Small intestine (tissue), 7 donors: ENCODE data around the gene GGA2. TPM values are rescaled to one million over a fixed set of nuclear protein-coding genes. Genes with fewer than 3 reads are reported as not detected.
"Not testable (repeated sequence)": the region's sequence is repeated elsewhere in the genome, so short reads cannot be mapped to it uniquely, and the experiment has no call there.

ENCODE experiments used
- DNase-seq, 2 donors: peaks; one replicate each; pipeline versions ENCODE4 v3.0.0 to v3.0.0-alpha.2; 2013
- FAIRE-seq: peaks from 2 replicates; lab custom pipeline; 2012; peaks lifted over from hg19 to GRCh38; lab: Jason Lieb, UNC
- H3K27ac ChIP-seq, 3 donors: one replicate each; pipeline ENCODE4 v1.5.1; 2013; ENCODE audit warnings: low read length in 2 of 3, mild to moderate bottlenecking in 2 of 3, control low read depth in 1 of 3, inconsistent platforms in 1 of 3, low read depth in 1 of 3, moderate library complexity in 1 of 3
- H3K27me3 ChIP-seq, 3 donors: one replicate each; pipeline ENCODE4 v1.6.1; 2013; ENCODE audit warnings: low read length in 3 of 3, inconsistent platforms in 1 of 3; ENCODE audit not compliant: control insufficient read depth in 3 of 3, insufficient read depth in 3 of 3
- H3K36me3 ChIP-seq, 3 donors: one replicate each; pipeline ENCODE4 v1.6.1; 2013; ENCODE audit warnings: low read length in 3 of 3, inconsistent platforms in 1 of 3, low read depth in 1 of 3, mild to moderate bottlenecking in 1 of 3, moderate library complexity in 1 of 3; ENCODE audit not compliant: control insufficient read depth in 3 of 3, insufficient read depth in 2 of 3
- H3K4me1 ChIP-seq, 3 donors: one replicate each; pipeline ENCODE4 v1.6.1; 2013; ENCODE audit warnings: low read length in 2 of 3, inconsistent platforms in 1 of 3, low read depth in 1 of 3, mild to moderate bottlenecking in 1 of 3, moderate library complexity in 1 of 3; ENCODE audit not compliant: control insufficient read depth in 3 of 3, insufficient read depth in 2 of 3
- H3K4me3 ChIP-seq, 3 donors: one replicate each; pipeline ENCODE4 v1.5.1; 2013; ENCODE audit warnings: low read length in 3 of 3, control low read depth in 1 of 3, inconsistent platforms in 1 of 3, low read depth in 1 of 3, mild to moderate bottlenecking in 1 of 3, moderate library complexity in 1 of 3
- H3K9me3 ChIP-seq, 2 donors: one replicate each; pipeline ENCODE4 v1.6.1; 2013; ENCODE audit warnings: low read depth in 1 of 2, low read length in 1 of 2; ENCODE audit not compliant: control insufficient read depth in 2 of 2, insufficient read depth in 1 of 2
- whole genome bisulfite sequencing, 3 donors: extraction: QIAGEN DNeasy Blood & Tissue Kit; methylation state at CpG; one replicate each; pipeline ENCODE4 v1.1.7; 2013; 5-methylcytosine and 5-hydroxymethylcytosine counted together
- polyA plus RNA-seq, 4 donors: library from polyadenylated mRNA; stranded (reverse) in 3 of 4; unstranded in 1 of 4; fragments of 200-250 nt in 3 of 4; fragments of 120-200 nt in 1 of 4; gene quantifications; one replicate each; pipeline versions ENCODE4 v1.2.1 to v1.2.3, GENCODE V29; 2013
- donor health status: healthy with polysubstance abuse.
- donor health status: control.
- donor health status: control.
- donor health status: Bipolar disorder and iron deficiency.
- donor health status: healthy.

Gene GGA2
- polyA plus RNA-seq, 4 donors = 9.2 to 107 (median 11.1) TPM

- not testable (repeated sequence) for FAIRE-seq, H3K9me3 ChIP-seq, DNase-seq, H3K27ac ChIP-seq, H3K4me1 ChIP-seq, H3K4me3 ChIP-seq, H3K27me3 ChIP-seq
- peaks cover 13 to 37% (median 15%) of the 10 kb centered on the region in 3 donors for H3K36me3 ChIP-seq
- WGBS, 3 donors = 96 to 97% (median 97%) methylated on average over 7 of the region's 7 CpGs
Observed at GRCh38 chr16:23437542-23437941, 72.8 kb downstream of the GGA2 start.

- 87 to 98% (median 93%) methylated on average over 4 of the region's 4 CpGs for WGBS, 3 donors
- Histone ChIP-seq H3K36me3 (peaks cover 11 to 32% (median 13%) of the 10 kb centered on the region in 3 donors), H3K27me3 (no peaks in the 10 kb centered on the region), H3K4me1 (no peaks in the 10 kb centered on the region), H3K9me3 (no peaks in the 10 kb centered on the region), H3K4me3 (no peak overlapping the region), H3K27ac (no peak overlapping the region)
- FAIRE-seq (no peak), DNase-seq (no peak)
Observed at GRCh38 chr16:23436951-23437350, 73.3 kb downstream of the GGA2 start.

DNA sequence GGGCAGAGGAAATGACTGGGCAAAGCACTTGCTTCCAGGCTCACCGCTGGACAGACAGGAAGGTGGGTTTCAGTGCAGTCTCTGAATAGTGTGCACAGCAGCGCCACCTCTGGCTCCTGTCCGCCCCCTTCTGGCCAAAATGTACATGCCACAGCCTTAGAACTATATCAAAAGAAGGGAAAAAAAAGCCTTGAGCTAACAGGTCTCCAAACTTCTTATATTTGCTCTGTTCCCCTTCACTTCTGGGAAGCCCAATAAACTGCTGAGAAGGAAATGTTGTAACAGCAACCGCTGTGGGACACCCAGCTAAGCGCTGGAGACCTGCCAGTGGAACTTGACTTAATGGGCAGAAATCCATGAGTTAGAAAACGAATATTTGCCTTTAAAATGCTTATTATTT is 74.8 kb downstream of the GGA2 start:
- DNase-seq (peak; percentile 42 to 64), FAIRE-seq (no peak)
- WGBS, 3 donors = 45 to 47% (median 47%) methylated on average over 6 of the region's 6 CpGs
- peaks cover 10 to 36% (median 15%) of the 10 kb centered on the region in 3 donors for H3K36me3 ChIP-seq
- no peak overlapping the region for H3K4me3 ChIP-seq
- no peaks in the 10 kb centered on the region for H3K9me3 ChIP-seq
- H3K27ac ChIP-seq = no peak overlapping the region
- H3K27me3 ChIP-seq = no peaks in the 10 kb centered on the region
- no peaks in the 10 kb centered on the region for H3K4me1 ChIP-seq

DNA sequence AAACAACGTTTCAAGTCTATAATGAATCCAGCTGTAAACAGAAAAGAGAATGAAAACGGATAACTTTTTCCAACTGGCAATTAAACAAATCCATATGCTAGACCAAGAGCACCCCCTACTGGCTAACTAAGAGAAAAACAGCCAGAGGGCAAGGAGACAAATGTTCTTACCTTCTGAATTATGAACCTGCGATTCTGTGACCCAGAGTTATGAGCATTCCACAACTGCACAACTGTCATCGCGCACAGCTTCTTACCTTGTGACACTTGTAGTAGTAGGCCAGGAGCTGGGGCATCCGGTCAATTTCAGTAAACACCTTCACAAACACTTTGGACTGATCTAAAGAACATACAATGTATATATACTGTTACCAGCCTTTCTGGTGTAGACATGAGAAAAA is 75.9 kb downstream of the GGA2 start:
- Histone ChIP-seq H3K4me1 (no peaks in the 10 kb centered on the region), H3K36me3 (peaks cover 10 to 34% (median 13%) of the 10 kb centered on the region in 3 donors), H3K9me3 (no peaks in the 10 kb centered on the region), H3K27me3 (no peaks in the 10 kb centered on the region), H3K27ac (no peak overlapping the region), H3K4me3 (no peak overlapping the region)
- DNase-seq (peak; percentile 76 to 78), FAIRE-seq (no peak)
- WGBS, 3 donors = 23 to 29% (median 24%) methylated on average over 6 of the region's 6 CpGs

DNA sequence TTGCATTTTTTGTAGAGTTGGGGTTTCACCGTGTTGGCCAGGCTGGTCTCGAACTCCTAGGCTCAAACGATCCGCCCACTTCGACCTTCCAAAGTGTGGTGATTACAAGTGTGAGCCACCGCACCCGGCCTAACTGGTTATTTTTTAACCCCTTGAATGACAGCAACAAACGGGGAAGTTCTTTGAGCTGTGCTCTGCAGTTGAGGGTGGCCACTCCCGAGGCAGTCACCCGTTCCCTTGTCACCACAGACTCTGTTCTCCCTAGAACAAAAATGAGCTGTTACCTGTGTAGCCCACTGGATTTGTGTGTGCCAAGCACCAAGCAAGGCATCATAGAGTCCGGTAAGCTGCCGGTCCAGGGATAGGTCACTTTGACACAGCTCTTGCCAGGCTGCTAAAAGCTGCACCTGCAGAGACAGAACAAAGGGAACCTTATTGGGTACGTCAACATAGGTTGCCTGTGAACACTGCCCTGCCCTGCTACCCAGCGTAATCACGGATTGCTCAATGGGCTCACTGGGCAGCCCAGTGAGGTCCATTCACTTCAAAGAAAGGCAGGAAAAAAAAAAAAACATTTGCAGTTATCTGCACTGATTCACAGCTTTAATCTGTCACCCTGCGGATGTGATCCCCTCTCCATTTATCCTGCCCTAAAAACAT is 76.9 kb downstream of the GGA2 start:
- WGBS, 3 donors = 76 to 85% (median 85%) methylated on average over 16 of the region's 16 CpGs
- no peak overlapping the region for H3K4me3 ChIP-seq
- no peak overlapping the region for H3K27ac ChIP-seq
- DNase-seq = no peak
- H3K9me3 ChIP-seq = no peaks in the 10 kb centered on the region
- H3K36me3 ChIP-seq = peaks cover 10 to 36% (median 13%) of the 10 kb centered on the region in 3 donors
- no peaks in the 10 kb centered on the region for H3K4me1 ChIP-seq
- no peak for FAIRE-seq
- H3K27me3 ChIP-seq = no peaks in the 10 kb centered on the region

GRCh38 chr16:23432176-23433128 is 77.8 kb downstream of the GGA2 start:
- H3K4me1 ChIP-seq = no peaks in the 10 kb centered on the region
- no peak for DNase-seq
- no peak for FAIRE-seq
- no peaks in the 10 kb centered on the region for H3K27me3 ChIP-seq
- 88 to 93% (median 92%) methylated on average over 10 of the region's 10 CpGs for WGBS, 3 donors
- H3K9me3 ChIP-seq = no peaks in the 10 kb centered on the region
- no peak overlapping the region for H3K4me3 ChIP-seq
- peaks cover 10 to 32% (median 11%) of the 10 kb centered on the region in 3 donors for H3K36me3 ChIP-seq
- no peak overlapping the region for H3K27ac ChIP-seq

GRCh38 chr16:23428351-23428750 is 81.9 kb downstream of the GGA2 start:
- no peak for FAIRE-seq
- H3K36me3 ChIP-seq = peaks cover 2 to 35% (median 10%) of the 10 kb centered on the region in 3 donors

GRCh38 chr16:23424292-23424958 is 85.9 kb downstream of the GGA2 start:
- WGBS, 3 donors = 80 to 88% (median 81%) methylated on average over 14 of the region's 14 CpGs
- Histone ChIP-seq H3K9me3 (no peaks in the 10 kb centered on the region), H3K4me3 (no peak overlapping the region), H3K36me3 (peaks cover 0 to 21% (median 0%) of the 10 kb centered on the region in 3 donors), H3K27me3 (no peaks in the 10 kb centered on the region), H3K27ac (peak overlapping the region in 1 of 3 donors; percentile 69), H3K4me1 (no peaks in the 10 kb centered on the region)
- DNase-seq (no peak), FAIRE-seq (no peak)

More at GRCh38 chr16:23428351-23428750, 81.9 kb downstream of the GGA2 start:
- no peaks in the 10 kb centered on the region for H3K4me1 ChIP-seq
- no peak overlapping the region for H3K27ac ChIP-seq
- no peaks in the 10 kb centered on the region for H3K27me3 ChIP-seq
- no peaks in the 10 kb centered on the region for H3K9me3 ChIP-seq
- H3K4me3 ChIP-seq = no peak overlapping the region
- no peak for DNase-seq
- WGBS, 3 donors = 75 to 87% (median 77%) methylated on average over 2 of the region's 2 CpGs
